KMS-11 (cell line): Measurements from ENCODE around the gene CELF2.

ENCODE experiments used
- H2AFZ ChIP-seq: fragments of 200-600 bp; sonication (generic); 2 replicates; pipeline ENCODE4 v1.6.1; 2016; ENCODE audit warnings: antibody characterized with exemption, mixed run types, low read depth
- H3K27ac ChIP-seq: fragments of 200-600 bp; sonication (generic); 2 replicates; pipeline ENCODE4 v1.6.1; 2016; ENCODE audit warnings: mild to moderate bottlenecking, mixed run types
- H3K27me3 ChIP-seq: fragments of 200-600 bp; sonication (generic); 2 replicates; pipeline ENCODE4 v1.6.1; 2017; ENCODE audit warnings: mild to moderate bottlenecking, low read depth, mixed run types, moderate library complexity; ENCODE audit not compliant: insufficient read depth
- H3K36me3 ChIP-seq: fragments of 200-600 bp; sonication (generic); 2 replicates; pipeline ENCODE4 v1.6.1; 2017; ENCODE audit warnings: mild to moderate bottlenecking, mixed run types; ENCODE audit not compliant: insufficient read depth
- H3K4me1 ChIP-seq: fragments of 200-600 bp; sonication (generic); 2 replicates; pipeline ENCODE4 v1.6.1; 2016; ENCODE audit warnings: mild to moderate bottlenecking, low read depth, mixed run types; ENCODE audit not compliant: poor library complexity, severe bottlenecking
- H3K4me2 ChIP-seq: fragments of 200-600 bp; sonication (generic); 2 replicates; pipeline ENCODE4 v1.7.0; 2016; ENCODE audit warnings: mild to moderate bottlenecking, mixed run types
- H3K4me3 ChIP-seq: fragments of 200-600 bp; sonication (generic); IDR thresholded peaks from 2 replicates; pipeline ENCODE4 v1.6.1; 2017; ENCODE audit warnings: low read depth, low read length, mixed read lengths; ENCODE audit not compliant: insufficient read depth
- H3K79me2 ChIP-seq: fragments of 200-600 bp; sonication (generic); 2 replicates; pipeline ENCODE4 v1.6.1; 2016; ENCODE audit warnings: low read depth, mixed run types; ENCODE audit not compliant: insufficient read depth
- H3K9ac ChIP-seq: fragments of 200-600 bp; sonication (generic); 2 replicates; pipeline ENCODE4 v1.6.1; 2016; ENCODE audit warnings: mild to moderate bottlenecking, mixed run types
- H4K20me1 ChIP-seq: fragments of 200-600 bp; sonication (generic); 2 replicates; pipeline ENCODE4 v1.6.1; 2016; ENCODE audit warnings: mild to moderate bottlenecking, mixed run types; ENCODE audit not compliant: insufficient read depth
- CTCF ChIP-seq: fragments of 200-600 bp; sonication (generic); conservative IDR thresholded peaks from 2 replicates; pipeline ENCODE4 v1.6.1; 2017; ENCODE audit warnings: low read depth, mild to moderate bottlenecking, antibody characterized with exemption, low read length, moderate library complexity, mixed read lengths

The CELF2 gene

GRCh38 chr10:11227103-11227502 lies 209.4 kb downstream of the CELF2 start:
- Histone ChIP-seq H3K9ac (no peak overlapping the region), H3K36me3 (no peaks in the 10 kb centered on the region), H3K27ac (no peak overlapping the region), H3K79me2 (peaks cover 6% of the 10 kb centered on the region; the same call in 1 of the 2 replicates), H3K4me2 (no peak overlapping the region), H3K27me3 (no peaks in the 10 kb centered on the region), H3K4me1 (peaks cover 5% of the 10 kb centered on the region), H2AFZ (no peak overlapping the region), H4K20me1 (no peaks in the 10 kb centered on the region), H3K4me3 (no peak overlapping the region)
- TF ChIP-seq CTCF: no peak

- H3K4me3 ChIP-seq: no peak overlapping the region
- H3K79me2 ChIP-seq: 0 out of 2 replicates have a peak, but pooled peaks cover 6% of the 10 kb centered on the region
- peaks cover 5% of the 10 kb centered on the region for H3K4me1 ChIP-seq
- no peak overlapping the region for H3K9ac ChIP-seq
- H2AFZ ChIP-seq: no peak overlapping the region
- no peak overlapping the region for H3K4me2 ChIP-seq
- no peak for TF ChIP-seq CTCF
- no peak overlapping the region for H3K27ac ChIP-seq
- H3K27me3 ChIP-seq: no peaks in the 10 kb centered on the region
- H3K36me3 ChIP-seq: no peaks in the 10 kb centered on the region
- H4K20me1 ChIP-seq: no peaks in the 10 kb centered on the region
These were observed 212.2 kb downstream of the CELF2 start for GRCh38 chr10:11229893-11230292.

GRCh38 chr10:11230498-11231167 lies 213.0 kb downstream of the CELF2 start:
- Histone ChIP-seq H3K4me3 (no peak overlapping the region), H2AFZ (no peak overlapping the region), H3K27me3 (no peaks in the 10 kb centered on the region), H3K4me1 (peaks cover 4% of the 10 kb centered on the region), H3K79me2 (0 out of 2 replicates have a peak, but pooled peaks cover 6% of the 10 kb centered on the region), H3K4me2 (no peak overlapping the region), H4K20me1 (no peaks in the 10 kb centered on the region), H3K27ac (no peak overlapping the region), H3K36me3 (no peaks in the 10 kb centered on the region), H3K9ac (no peak overlapping the region)
- TF ChIP-seq CTCF: no peak

- Histone ChIP-seq H4K20me1 (no peaks in the 10 kb centered on the region), H3K27ac (no peak overlapping the region), H3K4me1 (no peaks in the 10 kb centered on the region), H3K79me2 (0 out of 2 replicates have a peak, but pooled peaks cover 6% of the 10 kb centered on the region), H3K9ac (no peak overlapping the region), H3K36me3 (no peaks in the 10 kb centered on the region), H3K4me3 (no peak overlapping the region), H2AFZ (no peak overlapping the region), H3K27me3 (no peaks in the 10 kb centered on the region), H3K4me2 (no peak overlapping the region)
- no peak for TF ChIP-seq CTCF
These were observed 213.6 kb downstream of the CELF2 start for GRCh38 chr10:11231285-11231684.
